ENCODE results near the gene HGF.
"Not testable (repeated sequence)": the region's sequence is repeated elsewhere in the genome, so short reads cannot be mapped to it uniquely, and the experiment has no call there.

Gene HGF

DNA sequence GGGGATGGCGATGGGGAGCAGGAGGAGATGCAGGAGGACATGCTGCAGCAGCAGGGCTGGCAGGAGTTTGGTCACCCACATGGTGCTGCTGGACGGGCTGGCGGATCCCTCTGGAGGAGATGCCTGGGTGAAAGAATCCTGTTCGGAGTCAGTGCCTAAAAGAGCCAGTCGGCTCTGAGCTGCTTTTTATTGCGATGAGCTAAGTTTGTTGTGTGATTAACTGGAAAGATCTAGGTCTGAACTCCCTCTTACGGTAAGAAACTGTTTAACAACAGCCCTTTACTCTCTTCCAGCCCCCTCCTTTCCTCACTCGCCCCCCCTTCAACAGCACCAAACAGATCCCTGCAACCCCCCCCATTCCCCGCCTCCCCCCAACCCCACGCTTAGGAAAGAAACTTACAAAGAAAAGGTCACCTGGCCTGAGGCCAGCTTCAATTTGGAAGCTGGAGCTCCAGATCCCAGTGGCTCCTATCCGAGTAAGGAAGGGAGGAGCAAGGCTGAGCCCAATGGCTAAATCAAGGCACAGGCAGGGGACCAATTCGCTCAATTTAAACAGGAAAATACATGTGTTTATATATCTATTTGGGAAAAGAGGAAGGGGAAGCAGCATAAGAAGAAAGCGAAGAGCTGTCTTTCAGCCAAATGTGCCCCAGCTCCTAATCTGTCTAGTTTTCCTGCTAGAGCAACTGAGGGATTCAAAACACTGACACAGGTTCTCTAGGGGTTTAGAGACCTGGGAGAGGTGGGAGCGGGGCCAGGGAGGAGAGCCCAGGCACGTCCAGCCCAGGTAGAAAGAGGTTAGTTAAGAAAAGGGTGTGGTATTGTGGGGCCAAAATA is at the start of gene HGF:
HGF (minus strand) TSS at position 157 of the 837 bp plus-strand sequence; CDS start at position 81, 76 bp downstream.
- no peak for DNase-seq

DNA sequence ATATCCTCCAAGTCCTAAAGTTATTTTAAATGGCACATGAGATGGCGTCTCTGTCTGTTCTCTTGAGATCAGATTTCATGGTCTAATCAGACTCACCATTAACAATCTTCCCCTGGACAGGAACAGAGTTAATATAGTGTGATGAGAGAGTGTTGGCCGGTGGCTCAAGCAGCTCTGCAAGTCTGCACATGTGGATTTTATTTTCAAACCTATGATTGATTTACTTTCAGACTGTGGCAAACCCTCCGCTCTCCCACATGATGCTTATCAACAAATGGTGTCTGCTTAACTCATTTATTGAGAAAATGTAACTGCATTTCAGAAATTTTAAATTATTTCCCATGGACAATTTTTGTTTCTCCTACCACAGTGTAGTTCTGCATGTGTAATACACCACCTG is 46.5 kb upstream of the HGF start:
- no peak for DNase-seq

DNA sequence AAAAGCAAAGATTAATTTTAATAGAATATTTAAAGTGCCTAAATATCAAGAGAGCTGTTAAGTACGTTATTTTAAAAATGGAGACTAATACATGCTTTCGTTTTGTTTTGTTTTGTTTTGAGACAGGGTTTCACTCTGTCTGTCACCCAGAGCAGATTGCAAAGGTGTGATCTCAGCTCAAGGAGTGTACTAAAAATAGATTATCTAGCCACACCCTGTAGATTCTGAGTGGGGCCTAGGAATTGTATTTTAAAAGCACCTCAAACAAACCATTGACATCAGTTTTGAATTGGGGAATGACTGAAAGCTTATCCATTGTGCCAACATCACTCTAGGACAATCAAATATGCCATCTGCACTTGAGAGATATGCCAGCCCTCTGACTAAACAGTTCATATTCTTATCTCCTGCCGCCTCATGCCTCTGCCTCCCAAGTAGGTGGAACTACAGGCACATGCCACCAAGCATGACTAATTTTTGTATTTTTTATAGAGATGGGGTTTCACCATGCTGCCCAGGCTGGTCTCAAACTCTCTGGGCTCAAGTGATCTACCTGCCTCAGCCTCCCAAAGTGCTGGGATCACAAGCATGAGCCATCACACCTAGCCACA is 43.1 kb upstream of the HGF start:
- not testable (repeated sequence) for DNase-seq

DNA sequence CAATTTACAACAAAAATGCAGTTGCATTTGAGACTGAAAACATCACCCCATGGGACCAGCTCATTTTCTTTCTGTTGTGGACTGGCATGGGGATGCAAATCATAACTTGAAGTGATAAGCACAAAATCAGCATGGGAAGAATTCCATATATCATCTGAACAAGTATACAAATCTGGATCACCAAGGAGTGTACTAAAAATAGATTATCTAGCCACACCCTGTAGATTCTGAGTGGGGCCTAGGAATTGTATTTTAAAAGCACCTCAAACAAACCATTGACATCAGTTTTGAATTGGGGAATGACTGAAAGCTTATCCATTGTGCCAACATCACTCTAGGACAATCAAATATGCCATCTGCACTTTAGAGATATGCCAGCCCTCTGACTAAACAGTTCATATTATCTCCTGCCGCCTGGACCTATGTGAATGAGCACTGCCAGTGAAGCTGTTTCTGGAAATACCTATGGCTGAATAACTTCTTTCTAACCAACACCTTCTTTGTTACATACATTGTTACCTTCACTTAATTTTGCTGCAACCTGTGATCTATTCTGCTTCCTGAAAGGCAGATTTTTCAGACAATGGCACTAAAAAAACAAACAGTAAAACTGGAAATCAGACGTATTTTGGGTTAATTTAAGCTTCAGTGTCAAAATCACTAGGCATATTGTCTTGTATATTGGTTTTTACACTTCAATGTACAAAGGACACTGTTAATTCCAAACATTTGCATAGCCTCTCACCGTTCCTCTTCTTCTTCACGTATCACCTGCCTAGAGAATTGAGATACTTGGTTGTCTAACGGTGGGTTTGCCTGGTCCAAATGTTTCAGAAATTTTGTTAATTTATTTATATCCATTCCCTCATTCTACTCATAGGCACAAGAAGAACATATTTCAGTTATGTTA is 42.4 kb upstream of the HGF start:
- no peak for DNase-seq

DNA sequence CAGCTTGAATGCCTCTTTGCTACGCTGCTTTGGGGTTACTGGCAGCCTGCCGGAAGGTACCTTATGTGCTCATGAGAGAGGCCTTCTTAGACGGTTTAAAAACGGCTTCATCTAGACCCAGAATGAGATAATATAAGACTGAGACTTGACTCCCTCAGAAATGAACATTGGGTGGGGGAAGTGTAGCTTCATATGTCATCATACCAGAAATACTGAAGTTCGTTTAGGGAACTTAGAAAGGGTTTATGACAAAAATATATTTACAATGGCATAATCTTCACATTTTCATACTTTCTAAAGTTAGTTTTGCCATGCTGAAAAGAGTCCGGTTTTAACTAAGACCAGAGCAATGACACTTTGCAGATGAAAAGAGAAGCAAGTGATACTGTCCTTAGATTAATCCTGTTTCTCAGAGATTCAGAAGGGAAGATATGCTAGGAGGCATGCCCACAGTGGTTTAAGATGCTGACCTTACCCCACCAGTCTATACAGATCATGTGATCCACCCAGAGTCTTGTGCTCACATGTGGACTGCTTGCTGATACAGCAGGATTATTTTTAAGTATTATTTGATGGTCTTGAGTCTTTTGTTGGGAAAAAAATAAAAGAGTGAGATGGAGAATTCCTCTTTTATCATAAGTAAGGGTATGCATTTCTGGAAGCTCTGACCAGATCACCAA is 40.8 kb upstream of the HGF start:
- DNase-seq = no peak

DNA sequence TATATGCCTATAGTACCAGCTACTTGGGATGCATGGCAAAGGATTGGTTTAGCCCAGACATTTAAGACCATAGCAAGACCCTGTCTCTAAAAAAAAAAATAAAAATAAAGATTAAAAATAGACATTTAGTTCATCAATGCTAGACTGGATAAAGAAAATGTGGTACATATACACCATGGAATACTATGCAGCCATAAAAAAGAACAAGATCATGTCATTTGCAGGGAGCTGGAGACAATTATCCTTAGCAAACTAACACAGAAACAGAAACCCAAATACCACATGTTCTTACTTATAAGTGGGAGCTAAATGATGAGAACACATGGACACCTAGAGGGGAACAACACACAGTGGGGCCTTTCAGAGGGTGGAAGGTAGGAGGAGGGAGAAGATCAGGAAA is 38.5 kb upstream of the HGF start:
- DNase-seq = not testable (repeated sequence)

DNA sequence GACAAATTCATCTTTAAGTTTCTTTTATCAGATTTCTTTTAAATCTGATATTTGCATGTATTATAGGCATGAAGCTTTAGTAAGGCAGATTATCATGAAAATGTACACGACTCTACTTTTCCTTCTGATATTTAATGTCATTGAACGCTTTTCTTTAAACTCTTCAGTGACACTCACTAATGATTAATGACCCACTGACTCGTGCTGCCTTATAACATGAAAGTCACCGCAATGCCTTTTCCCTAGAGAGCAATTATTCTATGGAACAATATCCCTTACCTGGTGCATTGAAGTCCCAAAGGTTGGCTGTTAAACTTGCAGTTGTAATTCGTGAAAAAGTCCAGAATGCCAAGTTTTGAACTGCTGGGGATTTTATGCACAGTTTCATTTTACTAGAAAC is 33.4 kb upstream of the HGF start:
- no peak for DNase-seq

DNA sequence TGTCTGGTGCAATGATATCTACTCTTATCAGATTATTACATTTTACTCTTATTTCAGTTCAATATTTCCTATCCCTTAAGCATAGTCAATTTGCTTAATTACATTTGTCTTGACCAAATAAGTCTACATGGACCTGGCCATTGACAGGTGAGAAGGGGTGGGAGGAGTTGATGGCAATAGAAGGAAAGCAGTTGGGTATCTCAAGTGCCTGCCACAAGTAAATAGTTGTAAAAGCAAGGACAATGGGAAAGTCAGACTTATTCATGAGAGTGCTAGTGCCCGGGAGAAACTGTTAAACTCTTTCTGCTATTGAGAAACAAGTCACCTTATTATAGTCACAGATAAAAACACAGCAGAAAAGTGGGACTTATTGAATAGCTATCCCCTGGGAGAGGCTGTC is 32.4 kb upstream of the HGF start:
- DNase-seq = no peak

DNA sequence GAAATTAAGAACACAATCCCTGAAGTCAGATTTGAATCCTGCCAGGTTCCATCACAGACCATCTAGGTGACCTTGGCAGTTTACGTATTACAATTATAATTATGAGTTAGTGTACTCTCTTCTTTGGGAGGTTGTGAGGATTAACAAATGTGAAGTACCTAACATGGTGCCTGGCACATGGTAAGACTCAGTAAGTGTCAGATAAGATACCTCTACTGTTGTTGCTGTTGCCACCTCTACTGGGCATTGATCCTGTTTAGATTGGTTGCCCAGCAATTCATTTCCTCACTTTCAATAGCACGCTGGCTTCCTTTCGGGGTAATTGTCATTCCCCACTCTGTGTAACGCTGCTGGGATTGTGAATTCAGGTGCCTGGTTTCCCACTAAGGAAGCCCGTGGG is 31.7 kb upstream of the HGF start:
- no peak for DNase-seq

DNA sequence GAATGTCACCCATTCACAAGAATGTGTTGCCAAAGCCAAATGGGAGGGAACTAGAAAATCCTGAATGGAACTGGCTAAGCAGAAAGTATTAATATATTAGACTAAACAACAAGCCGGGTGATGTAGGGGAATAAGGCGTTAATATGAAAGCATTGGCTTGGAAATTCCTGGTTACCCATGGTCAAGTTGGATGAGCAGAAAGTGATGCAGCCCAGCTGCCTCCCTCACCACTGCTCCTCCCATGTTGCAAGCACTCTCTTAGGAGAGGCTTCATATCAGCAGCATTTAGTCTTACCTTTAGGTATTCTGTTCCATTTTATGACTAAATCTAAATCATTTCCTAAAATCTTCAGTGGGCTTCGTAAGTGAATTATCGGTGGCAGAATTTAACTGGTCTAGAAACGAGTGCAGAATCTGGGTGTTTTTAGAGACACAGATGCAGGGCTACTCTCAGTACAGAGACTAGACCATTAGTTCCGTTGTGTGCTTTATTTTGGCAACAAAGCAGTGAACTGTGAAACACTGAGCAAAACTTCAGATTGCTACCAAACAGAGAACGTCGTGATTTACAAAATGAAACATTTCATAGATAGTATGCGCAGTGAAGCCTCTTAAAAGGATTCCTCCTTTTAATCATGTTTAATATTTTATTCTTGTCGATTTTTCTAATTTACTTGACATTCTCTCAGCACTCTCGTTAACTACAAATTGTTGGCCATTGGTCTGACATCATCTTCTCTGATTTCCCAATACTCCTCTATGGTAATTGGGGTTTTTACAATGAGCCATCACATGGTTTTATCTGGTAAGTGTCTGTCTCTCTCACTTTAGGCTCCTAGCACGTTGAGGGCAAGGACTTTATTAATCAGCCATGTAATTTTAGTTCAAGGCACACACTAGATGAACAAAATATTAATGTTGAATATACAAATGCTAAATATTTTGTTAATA is 22.0 kb upstream of the HGF start:
- no peak for DNase-seq

DNA sequence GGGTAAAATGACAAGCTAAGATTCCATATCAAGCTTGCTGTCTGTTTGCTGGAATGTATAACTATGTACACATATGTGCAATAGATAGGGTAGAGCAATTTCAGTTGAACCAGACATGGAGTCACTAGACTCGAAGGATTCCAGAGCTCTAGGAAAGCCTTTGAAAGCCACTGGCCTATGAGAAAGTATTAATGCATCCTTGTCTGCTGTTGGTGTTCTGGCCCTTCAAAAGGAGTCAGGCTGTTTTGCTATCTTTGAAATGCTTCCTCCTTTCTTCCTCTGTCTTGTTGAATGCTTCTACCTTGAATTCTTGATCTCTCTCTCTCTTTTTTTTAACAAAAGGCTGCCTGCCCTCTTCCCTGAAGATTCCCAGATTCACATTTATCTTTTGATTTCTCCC is 20.8 kb upstream of the HGF start:
- DNase-seq = no peak

DNA sequence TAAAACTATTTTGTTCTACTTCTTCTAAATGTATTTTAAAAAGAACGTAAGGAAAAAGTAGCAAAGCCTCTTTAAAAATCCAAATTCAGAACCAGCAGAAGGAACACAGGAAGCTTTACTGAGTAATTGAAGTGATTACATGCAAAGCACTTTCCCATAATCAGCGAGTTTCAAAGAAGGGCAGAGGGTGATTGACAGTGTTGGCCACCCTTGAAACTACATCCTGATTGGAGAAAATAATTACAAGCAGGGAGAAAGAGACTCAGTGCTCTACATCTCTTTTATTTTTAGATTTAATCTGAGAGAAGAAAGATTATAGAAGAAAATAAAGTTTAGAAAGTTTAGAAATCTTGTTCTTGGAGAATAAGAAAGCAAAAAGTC is 20.3 kb upstream of the HGF start:
- DNase-seq = no peak

DNA sequence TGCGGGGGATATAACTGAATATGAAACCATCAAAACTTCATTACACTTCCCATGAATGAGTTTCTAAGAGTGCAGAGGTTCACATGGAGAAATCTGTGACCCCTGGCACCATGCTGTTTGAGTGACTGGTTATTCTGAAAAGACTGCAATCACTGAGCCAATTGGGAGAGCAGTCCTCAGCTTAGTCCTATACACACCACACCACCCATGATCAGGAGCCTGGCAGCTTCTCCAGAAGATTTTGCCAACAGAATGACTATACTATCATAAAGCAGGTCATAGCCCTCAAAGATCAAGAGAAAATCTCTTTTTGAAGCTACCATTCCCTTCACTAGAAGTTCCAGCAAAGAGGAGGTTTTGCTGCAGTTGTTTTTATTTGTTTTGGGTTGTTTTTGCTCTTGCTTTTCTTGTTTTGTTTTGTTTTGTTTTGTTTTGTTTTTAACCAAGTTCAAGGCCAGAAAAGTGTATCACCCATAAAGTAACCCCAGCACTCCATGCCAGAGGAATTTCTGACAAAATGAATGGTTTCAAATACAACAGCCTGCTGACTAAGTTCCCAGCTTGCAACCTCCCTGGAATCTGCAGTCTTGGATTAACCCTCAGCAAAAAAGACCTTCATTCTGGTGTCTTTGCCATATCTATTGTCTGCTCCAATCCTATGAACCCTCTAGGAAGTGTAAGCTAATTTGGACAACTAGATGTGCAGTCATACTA is 19.7 kb upstream of the HGF start:
- DNase-seq = no peak

DNA sequence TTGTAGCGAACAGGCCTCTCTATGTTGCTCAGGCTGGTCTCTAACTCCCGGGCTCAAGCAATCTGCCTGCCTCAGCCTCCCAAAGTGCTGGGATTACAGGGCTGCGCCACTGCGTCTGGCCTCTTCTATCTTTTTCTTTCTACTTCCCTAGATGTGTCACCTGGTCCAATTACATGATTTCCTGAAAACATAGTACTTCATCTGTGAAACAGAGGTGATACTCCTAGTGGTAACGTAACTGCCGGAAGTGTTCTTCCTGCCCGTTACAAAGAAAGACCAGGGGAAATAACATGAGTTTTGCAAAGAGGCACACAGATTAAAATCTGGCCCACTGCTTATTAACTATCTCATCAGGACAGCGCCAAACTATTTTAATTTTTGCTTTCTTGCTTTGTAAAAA is 18.4 kb upstream of the HGF start:
- DNase-seq = no peak

DNA sequence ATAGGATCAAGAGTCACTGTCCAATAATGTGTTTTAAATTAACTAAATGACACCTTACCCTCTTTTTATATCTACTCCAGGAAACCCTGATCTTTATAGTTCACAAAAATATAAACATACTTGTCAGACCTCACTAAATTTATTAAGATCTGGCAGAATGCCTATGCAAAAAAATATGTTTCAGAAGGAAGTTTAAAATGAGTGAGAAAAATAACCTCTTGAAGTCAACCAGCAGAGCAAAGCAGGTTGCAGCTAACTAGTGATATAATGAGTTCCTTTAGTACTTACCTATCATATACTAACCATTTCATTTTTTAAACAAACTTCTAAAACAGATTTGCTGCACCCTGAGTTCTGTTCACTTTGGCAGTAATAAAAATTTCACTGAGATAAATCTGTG is 14.0 kb upstream of the HGF start:
- no peak for DNase-seq

DNA sequence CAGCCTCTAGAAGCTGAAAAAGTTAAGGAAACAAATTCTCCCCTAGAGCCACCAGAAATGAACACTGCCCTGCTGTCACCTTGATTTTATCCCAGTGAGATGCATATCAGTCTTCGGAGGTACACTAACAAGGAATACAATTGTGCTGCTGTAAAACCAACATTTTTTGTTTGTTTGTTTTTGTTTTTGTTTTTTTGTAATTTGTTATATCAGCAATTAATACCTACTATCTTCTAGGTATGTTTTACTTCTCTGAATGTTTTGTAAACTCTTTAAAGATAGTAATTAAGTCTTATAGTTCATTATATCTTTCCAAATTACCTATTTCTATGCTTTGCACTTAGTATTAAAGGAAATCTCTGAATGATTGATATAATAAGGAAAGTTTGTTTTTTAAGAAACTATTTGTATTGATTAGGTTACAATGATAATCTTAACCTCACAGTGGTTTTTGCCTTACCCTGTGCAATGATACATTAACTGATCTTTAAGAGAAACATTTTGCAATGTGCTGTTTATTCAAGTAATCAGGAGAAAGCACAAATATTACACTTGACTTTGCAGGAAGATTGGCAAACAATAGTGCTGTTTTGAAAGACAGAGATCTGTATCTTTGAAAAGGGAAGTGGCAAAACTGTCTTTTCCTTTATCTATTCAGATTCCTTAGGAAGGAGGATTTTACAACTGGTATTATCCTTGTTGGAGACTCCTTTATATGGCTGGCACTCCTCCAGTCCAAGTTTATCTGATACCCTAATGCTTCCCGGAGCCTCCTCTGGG is 11.3 kb upstream of the HGF start:
- no peak for DNase-seq

DNA sequence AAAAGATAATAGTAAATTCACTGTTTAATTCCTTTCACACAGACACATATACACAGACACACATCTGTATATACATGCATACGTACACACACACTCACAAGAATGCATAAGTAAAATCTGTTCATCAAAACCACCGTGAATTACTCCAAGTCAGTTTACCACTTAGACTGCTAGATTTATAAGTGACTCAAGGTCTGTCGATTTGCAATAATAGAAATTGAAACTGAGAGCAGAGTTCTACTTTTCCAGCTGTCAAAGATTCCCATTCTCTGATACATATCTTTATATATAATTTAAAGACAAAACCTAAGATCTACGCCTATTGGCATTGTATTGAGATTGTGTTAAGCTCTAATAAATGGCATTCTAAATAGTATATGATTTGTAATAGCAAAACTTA is 9.9 kb upstream of the HGF start:
- no peak for DNase-seq

DNA sequence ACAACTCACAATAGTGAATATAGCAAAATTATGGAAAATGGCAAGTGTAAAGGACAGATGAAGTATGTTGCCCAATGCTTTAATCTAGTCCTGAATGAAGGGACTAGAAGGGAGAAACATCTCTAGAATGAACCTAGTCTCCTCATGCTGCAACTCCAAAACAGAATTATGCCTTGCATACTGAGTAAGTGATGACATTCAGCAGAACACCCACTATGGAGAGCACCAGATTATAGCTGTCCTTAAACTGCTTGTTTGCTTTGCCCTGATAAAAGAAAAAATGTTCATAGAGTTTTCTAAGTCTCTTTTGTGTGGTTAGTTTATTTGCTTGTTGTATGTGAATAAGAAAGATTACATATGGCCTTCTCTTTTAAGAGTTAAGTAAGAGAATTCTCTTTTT is 7.8 kb upstream of the HGF start:
- no peak for DNase-seq

DNA sequence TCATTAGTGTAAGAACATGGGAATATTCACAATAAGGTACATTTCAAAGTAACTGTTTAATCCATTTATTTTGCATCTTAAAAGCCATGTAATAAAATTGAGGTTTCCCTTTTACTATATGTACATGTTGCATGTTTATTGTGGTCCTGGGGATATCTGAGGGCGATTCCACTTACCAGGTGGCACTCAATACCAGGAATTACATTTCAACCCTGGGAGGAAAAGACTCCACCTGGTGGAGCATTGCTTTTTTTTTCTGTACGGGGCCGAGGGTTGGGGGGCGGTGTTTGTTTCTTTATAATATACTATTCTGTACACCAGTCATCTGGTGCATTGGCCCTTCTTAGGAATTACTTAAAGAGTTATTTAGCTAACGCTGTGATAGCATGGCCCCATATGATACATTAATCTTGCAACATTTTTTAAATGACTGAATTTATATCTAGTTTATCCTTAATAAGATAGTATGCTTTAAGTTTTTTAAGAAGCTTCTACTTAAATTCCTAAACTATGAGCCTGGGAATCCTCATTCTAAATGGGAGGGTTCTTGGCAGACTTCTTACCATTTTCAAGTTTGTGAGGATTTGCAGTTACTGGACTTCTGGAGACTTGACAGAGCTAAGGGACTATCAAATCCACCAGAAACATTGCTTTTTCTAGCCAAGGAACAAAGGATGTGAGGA is 7.2 kb upstream of the HGF start:
- DNase-seq = no peak

DNA sequence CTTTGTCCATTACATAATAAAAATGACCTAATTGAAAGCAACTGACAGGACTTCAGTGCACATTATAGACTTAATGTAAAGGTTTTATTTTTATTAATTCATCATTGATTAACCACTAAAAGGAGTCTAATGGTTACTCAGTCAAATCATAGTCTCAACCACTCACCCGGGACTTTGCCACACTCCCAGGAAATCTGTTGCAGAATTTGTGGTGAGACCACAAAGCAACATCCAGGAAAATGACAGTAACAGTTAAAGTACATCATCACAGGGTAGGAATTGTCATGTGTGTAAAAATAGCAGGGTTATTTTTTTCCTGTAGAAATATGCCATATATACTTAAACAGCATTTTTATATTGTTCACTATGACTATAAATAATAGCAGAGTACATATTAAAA is 6.3 kb upstream of the HGF start:
- no peak for DNase-seq

All from CD4-positive, alpha-beta T cell treated with Interleukin-12 subunit alpha and Interleukin-12 subunit beta, for 1 hour (primary cell).